CD4-positive, alpha-beta T cell treated with Interleukin-4 for 4 hours (primary cell): ENCODE results near the gene FER.
"Not testable (repeated sequence)": the region's sequence is repeated elsewhere in the genome, so short reads cannot be mapped to it uniquely, and the experiment has no call there.

Experiments
- DNase-seq: peaks from one replicate; pipeline ENCODE4 v3.0.0-alpha.2; 2020

FER gene

GRCh38 chr5:108801776-108802175 lies 54.1 kb downstream of the FER start:
- no peak for DNase-seq

DNA sequence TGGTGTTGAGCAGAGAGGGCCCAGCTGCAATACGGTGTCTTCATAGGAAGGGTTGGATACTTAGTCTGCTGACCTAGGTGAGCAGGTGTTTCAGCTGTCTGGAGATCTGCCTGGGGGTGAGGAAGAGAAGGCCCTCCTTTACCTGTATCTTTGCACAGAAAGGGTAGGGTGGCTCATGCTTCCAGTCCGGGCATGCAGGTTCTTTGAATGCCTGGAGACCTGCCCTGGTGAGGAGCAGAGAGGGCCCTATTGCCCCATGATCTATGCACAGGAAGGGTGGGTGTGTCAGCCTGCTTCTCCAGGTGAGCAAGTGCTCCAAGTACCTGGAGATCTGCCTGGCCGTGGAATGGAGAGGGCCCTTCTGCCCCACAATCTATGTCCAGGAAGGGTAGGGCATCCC lies 63.0 kb downstream of the FER start:
- DNase-seq, result no peak

- no peak for DNase-seq
Observed at GRCh38 chr5:108813673-108814072, 66.0 kb downstream of the FER start.

DNA sequence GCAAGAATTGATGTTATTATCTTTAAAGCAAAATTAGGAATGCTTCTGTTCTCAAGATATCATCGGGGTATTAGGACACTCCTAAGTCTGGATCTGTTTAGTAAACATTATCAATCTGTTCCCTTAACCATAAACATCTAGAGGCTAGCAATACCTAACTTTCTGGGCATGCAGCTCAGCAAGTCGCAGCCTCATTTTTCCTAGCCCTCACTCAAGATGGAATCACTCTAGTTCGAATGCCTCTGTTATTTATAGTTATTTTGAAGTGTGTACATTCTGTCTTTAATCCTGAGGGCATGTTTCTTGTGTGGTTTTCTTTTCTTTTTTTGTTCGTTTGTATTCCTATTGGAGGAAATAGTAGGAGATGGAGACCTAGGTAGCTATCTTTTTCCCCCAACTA lies 66.9 kb downstream of the FER start:
- DNase-seq, result no peak

- DNase-seq, result no peak
Observed at GRCh38 chr5:108818613-108819272, 71.0 kb downstream of the FER start.

GRCh38 chr5:108820983-108821382 lies 73.3 kb downstream of the FER start:
- no peak for DNase-seq

GRCh38 chr5:108822211-108822947 lies 74.7 kb downstream of the FER start:
- no peak for DNase-seq

GRCh38 chr5:108827131-108827530 lies 79.4 kb downstream of the FER start:
- DNase-seq, result no peak

- no peak for DNase-seq
Observed at GRCh38 chr5:108830705-108831276, 83.1 kb downstream of the FER start.

DNA sequence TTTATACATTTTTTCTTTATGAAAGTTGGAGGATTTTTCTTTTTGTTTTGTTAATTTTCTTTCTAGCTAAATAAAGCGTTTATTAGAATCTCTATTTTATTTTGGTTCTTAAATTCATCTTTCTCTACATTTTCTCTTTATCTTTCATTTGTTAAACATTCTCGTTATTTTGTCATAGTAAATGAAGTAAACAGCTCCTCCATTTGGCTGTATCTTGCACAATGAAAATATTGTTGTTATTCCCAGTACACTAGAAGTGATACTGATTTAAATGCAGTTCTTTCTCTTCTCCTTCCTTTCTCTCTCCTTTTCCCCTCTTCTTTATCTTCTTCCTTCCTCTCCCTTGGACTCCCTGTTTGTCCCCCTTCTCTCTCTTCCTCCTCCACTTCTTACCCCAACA lies 88.8 kb downstream of the FER start:
- DNase-seq, result no peak

DNA sequence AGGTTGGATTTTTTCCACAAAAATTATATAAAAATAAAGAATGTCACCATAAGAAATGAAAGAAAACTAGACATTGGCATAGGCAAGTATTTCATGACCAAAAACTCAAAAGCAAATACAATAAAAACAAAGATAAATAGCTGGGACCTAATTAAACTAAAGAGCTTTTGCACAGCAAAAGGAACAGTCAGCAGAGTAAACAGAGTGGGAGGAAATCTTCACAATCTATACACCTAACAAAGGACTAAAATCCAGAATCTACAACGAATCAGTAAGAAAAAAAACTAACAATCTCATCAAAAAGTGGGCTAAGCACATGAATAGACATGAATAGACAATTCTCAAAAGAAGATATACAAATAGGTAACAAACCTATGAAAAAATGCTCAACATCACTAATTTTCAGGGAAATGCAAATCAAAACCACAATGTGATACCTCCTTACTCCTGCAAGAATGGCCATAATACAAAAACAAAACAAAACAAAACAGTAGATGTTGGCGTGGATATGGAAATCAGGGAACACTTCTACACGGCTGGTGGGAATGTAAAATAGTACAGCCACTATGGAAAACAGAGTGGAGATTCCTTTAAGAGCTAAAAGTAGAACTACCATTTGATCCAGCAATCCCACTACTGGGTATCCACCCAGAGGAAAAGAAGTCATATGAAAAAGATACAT lies 94.7 kb downstream of the FER start:
- not testable (repeated sequence) for DNase-seq

DNA sequence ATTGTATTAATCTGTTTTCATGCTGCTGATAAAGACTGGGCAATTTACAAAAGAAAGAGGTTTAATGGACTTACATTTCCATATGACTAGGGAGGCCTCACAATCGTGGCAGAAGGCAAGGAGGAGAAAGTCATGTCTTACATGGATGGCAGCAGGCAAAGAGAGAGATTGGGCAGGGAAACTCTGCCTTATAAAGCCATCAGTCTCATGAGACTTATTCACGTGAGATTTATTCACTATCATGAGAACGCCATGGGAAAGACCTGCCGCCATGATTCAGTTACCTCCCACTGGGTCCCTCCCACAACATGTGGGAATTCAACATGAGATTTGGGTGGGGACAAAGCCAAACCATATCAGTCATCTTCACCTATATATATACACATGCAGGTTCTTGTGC lies 103.4 kb downstream of the FER start:
- DNase-seq, result not testable (repeated sequence)

GRCh38 chr5:108857905-108858304 lies 110.2 kb downstream of the FER start:
- no peak for DNase-seq

DNA sequence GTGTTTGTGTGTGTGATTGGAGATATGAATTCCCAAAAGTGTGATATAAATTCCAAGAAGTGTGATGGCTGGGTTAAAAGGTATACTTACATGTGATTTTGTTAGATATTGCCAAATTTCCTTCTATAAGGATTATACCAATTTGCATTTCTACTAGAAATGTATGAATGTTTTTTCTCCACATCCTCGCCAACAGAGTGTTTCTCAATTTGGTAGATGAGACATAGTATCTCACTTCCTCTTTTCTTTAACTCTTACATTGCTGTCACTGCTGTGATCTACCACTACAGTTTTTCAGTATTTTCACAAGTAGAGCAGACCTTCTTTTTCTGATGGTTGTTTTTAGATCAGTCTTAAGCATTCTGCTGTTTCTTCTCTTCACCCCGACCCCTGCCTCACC lies 111.3 kb downstream of the FER start:
- no peak for DNase-seq

DNA sequence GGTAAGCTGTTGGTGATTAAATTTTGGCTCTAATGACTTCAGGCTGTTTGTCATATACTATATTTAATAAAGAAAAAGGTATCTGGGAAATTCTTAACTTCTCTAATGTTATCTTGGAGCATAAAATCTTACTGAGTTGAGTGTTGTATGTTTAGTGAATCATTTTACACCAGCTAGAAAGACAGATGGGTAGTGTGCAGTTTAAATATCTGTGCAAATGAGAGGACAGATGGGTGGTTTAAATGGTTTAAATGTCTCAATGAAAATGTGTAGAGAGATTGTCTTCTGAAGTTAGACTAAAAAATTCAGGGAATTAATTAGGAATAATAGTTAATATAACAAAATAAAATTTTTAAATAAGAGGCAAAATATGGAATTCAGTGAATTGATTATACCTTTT lies 114.5 kb downstream of the FER start:
- DNase-seq, result no peak

DNA sequence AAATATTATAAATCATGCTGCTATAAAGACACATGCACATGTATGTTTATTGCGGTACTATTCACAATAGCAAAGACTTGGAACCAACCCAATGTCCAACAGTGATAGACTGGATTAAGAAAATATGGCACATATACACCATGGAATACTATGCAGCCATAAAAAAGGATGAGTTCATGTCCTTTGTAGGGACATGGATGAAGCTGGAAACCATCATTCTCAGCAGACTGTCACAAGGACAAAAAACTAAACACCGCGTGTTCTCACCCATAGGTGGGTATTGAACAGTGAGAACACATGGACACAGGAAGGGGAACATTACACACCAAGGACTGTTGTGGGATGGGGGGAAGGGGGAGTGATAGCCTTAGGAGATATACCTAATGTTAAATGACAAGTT lies 118.4 kb downstream of the FER start:
- DNase-seq, result not testable (repeated sequence)

DNA sequence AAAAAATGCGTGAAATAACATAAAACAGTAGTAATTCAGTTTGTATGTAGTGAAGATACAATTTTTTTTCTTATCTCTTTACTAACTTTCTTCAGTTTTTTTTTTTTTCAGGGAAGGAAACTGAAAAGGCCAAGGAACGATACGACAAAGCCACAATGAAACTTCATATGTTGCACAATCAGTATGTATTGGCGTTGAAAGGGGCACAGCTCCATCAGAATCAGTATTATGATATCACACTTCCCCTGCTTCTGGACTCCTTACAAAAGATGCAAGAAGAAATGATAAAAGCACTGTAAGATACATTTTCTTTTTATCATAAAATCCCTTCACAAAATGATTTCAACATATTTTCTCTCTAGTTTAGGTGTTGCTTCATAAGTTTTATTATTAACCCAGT lies 120.0 kb downstream of the FER start:
- no peak for DNase-seq

DNA sequence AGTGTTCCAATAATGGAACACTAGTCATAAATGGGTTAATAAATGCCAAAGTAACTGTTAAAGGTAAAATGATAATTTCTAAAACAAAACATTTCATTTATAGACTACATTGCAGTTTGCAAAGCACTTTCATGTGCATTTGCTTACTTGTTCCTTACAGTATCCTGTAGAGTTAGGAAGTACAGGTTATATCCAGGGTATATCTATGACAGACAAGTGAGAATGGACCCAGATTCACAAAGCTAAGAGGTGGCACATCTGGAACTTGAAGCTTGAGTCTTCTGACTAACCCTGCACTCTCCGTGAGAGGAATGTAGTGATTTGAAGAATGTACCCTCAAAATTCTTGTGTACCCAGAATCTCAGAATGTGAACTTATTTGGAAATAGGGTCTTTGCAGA lies 121.4 kb downstream of the FER start:
- no peak for DNase-seq

DNA sequence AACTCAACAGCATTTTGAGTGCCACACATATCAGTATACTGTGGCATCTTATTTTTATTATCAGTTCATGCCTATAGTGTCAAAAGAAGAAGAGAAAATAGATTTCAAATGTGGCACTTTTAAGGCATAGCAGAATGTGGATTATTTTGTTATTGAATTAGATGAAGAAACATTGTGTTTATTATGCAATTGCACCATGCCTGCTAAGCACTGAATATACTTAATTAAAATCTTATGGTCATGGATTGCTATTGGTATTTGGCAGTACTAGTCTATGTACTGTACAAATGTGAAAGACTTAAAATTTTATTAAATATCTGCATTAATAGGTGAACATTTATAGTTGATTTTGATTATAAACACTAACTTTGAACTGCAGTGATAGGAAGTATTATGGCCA lies 128.8 kb downstream of the FER start:
- DNase-seq, result no peak

GRCh38 chr5:108878756-108879155 lies 131.1 kb downstream of the FER start:
- no peak for DNase-seq

- DNase-seq, result no peak
Observed at GRCh38 chr5:108881133-108881532, 133.4 kb downstream of the FER start.

GRCh38 chr5:108884736-108885135 lies 137.0 kb downstream of the FER start:
- DNase-seq, result no peak

DNA sequence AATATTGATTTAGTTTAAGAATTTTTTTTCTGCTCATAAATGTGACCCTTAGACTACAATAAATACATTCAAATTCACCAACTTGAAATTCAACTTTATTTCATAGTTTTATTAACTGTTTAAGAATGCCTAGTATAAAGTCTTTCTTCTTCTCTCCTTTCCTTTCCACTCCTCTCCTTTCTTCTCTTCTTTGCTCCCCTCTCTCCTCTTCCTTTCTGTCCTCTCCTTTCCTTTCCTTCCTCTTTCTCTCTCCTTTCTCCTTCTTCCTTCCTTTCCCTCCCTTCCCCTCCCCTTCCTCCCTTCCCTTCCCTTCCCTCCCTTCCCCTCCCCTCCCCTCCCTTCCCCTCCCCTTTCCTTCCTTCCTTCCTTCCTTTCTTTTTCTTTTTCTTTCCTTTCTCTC lies 150.6 kb downstream of the FER start:
- DNase-seq, result no peak

- DNase-seq, result no peak
Observed at GRCh38 chr5:108898707-108899106, 151.0 kb downstream of the FER start.
